CD4-positive, alpha-beta memory T cell (primary cell): ENCODE measurements around the gene SKIL. TPM values are rescaled to one million over a fixed set of nuclear protein-coding genes. Genes with fewer than 3 reads are reported as not detected.

Experiments used
- CTCF ChIA-PET: fragments of 350-600 bp; sonication (Branson Sonifier 250); formaldehyde crosslinking; loops from one replicate; lab custom pipeline; 2021; ENCODE audit warnings: inconsistent platforms; ENCODE audit not compliant: partially characterized antibody; lab: Charles Lee
- POLR2A ChIA-PET: fragments of 350-600 bp; sonication (Branson Sonifier 250); formaldehyde crosslinking; loops from one replicate; lab custom pipeline; 2021; ENCODE audit not compliant: partially characterized antibody; lab: Charles Lee
- DNase-seq, 5 donors: peaks; one replicate each; pipeline versions ENCODE4 v3.0.0 to v3.0.0-alpha.2; 2020 to 2022; ENCODE audit warnings: mixed read lengths in 1 of 5
- H3K27ac ChIP-seq: one replicate; pipeline ENCODE4 v1.7.0; 2013; ENCODE audit warnings: low read depth, low read length
- H3K27me3 ChIP-seq: 2 replicates; pipeline ENCODE4 v1.7.0; 2013; ENCODE audit warnings: mild to moderate bottlenecking, low read length, moderate library complexity; ENCODE audit not compliant: insufficient read depth
- H3K36me3 ChIP-seq: 2 replicates; pipeline ENCODE4 v1.7.0; 2013; ENCODE audit warnings: mild to moderate bottlenecking, low read length, moderate library complexity; ENCODE audit not compliant: insufficient read depth
- H3K4me1 ChIP-seq: 2 replicates; pipeline ENCODE4 v1.7.0; 2013; ENCODE audit warnings: mild to moderate bottlenecking, low read length, moderate library complexity; ENCODE audit not compliant: insufficient read depth
- H3K4me3 ChIP-seq, 2 donors: one replicate each; pipeline ENCODE4 v1.7.0; 2013; ENCODE audit warnings: low read length in 2 of 2, mild to moderate bottlenecking in 1 of 2
- H3K9me3 ChIP-seq, 2 donors: one replicate each; pipeline ENCODE4 v1.7.0; 2013; ENCODE audit warnings: low read length in 2 of 2, control low read depth in 1 of 2; ENCODE audit not compliant: control insufficient read depth in 1 of 2
- H3K27ac Mint-ChIP-seq, 7 donors: one replicate each; pipeline ENCODE4 v1.8.0; 2020 to 2021; ENCODE audit warnings: mixed read lengths in 7 of 7, mild to moderate bottlenecking in 6 of 7, inconsistent platforms in 3 of 7, moderate library complexity in 3 of 7
- H3K27me3 Mint-ChIP-seq, 2 donors: one replicate each; pipeline ENCODE4 v1.8.0; 2020 to 2021; ENCODE audit warnings: mixed read lengths in 2 of 2
- H3K36me3 Mint-ChIP-seq, 2 donors: one replicate each; pipeline ENCODE4 v1.8.0; 2020 to 2021; ENCODE audit warnings: mixed read lengths in 2 of 2, inconsistent platforms in 1 of 2, mild to moderate bottlenecking in 1 of 2
- H3K4me1 Mint-ChIP-seq, 4 donors: one replicate each; pipeline ENCODE4 v1.8.0; 2020 to 2021; ENCODE audit warnings: mixed read lengths in 4 of 4, mild to moderate bottlenecking in 1 of 4
- H3K4me3 Mint-ChIP-seq, 8 donors: one replicate each; pipeline ENCODE4 v1.8.0; 2020 to 2021; ENCODE audit warnings: mixed read lengths in 8 of 8, mild to moderate bottlenecking in 7 of 8, moderate library complexity in 6 of 8, inconsistent platforms in 3 of 8
- H3K9me3 Mint-ChIP-seq, 8 donors: one replicate each; pipeline ENCODE4 v1.8.0; 2020 to 2021; ENCODE audit warnings: mixed read lengths in 8 of 8, mild to moderate bottlenecking in 5 of 8, inconsistent platforms in 3 of 8, moderate library complexity in 1 of 8
- intact Hi-C: fragments of 100-400 bp; cut with micrococcal nuclease; formaldehyde crosslinking; loops from one replicate; pipeline ENCODE4 v1.15.1; 2023
- polyA plus RNA-seq, 2 donors: library from polyadenylated mRNA; unstranded; fragments of 300-500 nt; fragmentation: Illumina TruSeq; gene quantifications; one replicate each; pipeline ENCODE4 v1.2.3, GENCODE V29; 2021
- total RNA-seq, 2 experiments: library from RNA; stranded (reverse); gene quantifications; one replicate each; pipeline ENCODE4 v1.2.3, GENCODE V29; 2021

SKIL gene
- total and polyA plus RNA-seq, 4 experiments from 2014 or later = 2.5 to 60.4 (median 31.8) TPM

DNA sequence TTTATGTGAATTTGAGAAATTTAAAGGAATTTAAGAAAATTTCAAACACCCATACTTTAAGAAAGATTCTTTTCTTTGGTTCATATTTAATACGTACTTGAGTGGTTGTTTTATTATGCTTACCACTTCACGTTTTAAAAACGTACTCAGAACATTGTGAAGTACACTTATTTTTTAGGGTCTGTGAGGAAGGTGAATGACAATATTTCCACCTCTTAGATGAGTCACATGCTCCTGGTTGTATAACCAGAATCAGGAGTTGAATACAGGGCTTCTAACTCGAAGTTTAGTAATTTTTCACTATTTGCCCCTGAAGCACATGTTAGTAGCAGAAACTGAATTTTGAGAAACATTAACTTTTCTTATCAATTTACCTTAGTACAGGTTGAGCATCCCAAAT lies 7.5 kb downstream of the SKIL start:
- POLR2A ChIA-PET = no interaction called here
- H3K4me1 Mint-ChIP-seq = peaks cover 20 to 45% (median 35%) of the 10 kb centered on the region in 4 donors
- no peaks in the 10 kb centered on the region for H3K27me3 Mint-ChIP-seq

DNA sequence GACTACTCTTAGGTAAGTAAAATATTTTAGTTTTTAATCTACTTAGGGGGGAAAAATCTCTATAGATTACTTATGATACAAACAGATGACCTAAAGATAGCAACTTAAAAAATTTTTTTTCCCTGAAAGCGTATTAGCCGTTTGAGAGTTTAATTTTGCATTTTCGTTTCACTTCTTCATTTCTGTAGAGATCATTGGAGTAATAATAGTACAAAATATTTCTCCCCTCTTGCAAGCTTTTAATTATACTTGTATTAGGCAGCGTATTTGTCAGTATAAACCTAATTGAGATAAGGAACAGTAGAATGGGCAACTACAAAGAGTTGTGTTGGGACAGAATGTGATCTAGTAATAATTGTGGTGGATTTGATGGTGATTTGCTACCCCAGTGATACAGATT lies 10.3 kb downstream of the SKIL start:
- H3K27ac Mint-ChIP-seq = peak overlapping the region in 2 of 7 donors; percentile 5 to 52
- no peak overlapping the region for H3K4me3 ChIP-seq
- intact Hi-C loops = loop anchor here (5.0 kb wide), 1 partner anchor 330 kb away; the partner anchor contains the start of gene GPR160

More for the DNA sequence above, 7.5 kb downstream of the SKIL start:
- Mint-ChIP-seq H3K27ac (peak overlapping the region in 1 of 7 donors; percentile 55), H3K36me3 (peaks cover 12 to 25% of the 10 kb centered on the region in 2 donors), H3K9me3 (peaks cover 0 to 4% (median 0%) of the 10 kb centered on the region in 8 donors), H3K4me3 (peak overlapping the region in 1 of 8 donors; percentile 35)
- Histone ChIP-seq H3K27ac (no peak overlapping the region), H3K4me1 (peaks cover 33% of the 10 kb centered on the region), H3K9me3 (no peaks in the 10 kb centered on the region), H3K4me3 (no peak overlapping the region), H3K36me3 (no peaks in the 10 kb centered on the region), H3K27me3 (no peaks in the 10 kb centered on the region)
- CTCF ChIA-PET = interaction anchor here (2.2 kb wide), 1 partner anchor 176 kb away, joined by 6 read pairs; no protein-coding TSS in a partner anchor
- DNase-seq = no peak
- intact Hi-C loops = loop anchor here (5.0 kb wide), 1 partner anchor 328 kb away; the partner anchor contains the start of gene GPR160

DNA sequence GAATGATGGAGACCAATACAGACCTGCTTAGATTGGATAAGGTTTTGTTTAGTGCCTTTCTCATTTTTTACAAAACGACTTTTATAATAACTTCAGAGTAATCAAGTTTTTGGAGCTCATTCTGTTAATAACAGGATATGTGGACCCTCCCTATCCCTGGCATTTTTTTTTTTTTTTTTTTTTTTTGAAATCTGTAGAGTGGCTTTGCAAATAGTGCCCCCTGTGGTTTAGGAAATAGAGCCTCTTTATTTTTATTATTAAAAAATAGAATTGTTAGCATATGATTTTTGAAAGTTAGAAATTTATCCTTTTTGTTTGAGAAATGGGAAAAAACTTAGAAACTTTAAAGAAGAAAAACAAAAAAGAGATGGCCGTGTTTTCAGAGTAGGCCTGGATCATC lies 11.4 kb downstream of the SKIL start:
- Mint-ChIP-seq H3K4me3 (no peak overlapping the region), H3K27ac (peak overlapping the region in 1 of 7 donors; percentile 15), H3K27me3 (no peaks in the 10 kb centered on the region), H3K36me3 (peaks cover 6 to 8% of the 10 kb centered on the region in 2 donors), H3K9me3 (no peaks in the 10 kb centered on the region), H3K4me1 (peaks cover 18 to 28% (median 23%) of the 10 kb centered on the region in 4 donors)
- H3K27ac ChIP-seq = no peak overlapping the region
- no peaks in the 10 kb centered on the region for H3K9me3 ChIP-seq
- H3K4me3 ChIP-seq = no peak overlapping the region
- H3K36me3 ChIP-seq = no peaks in the 10 kb centered on the region
- intact Hi-C loops = loop anchor here (1.0 to 5.0 kb wide), 3 partner anchors 59 to 332 kb away; partner anchors contain the start of gene GPR160
- peak in 2 of 5 donors; percentile 15 to 19 for DNase-seq
- POLR2A ChIA-PET = interaction anchor here (1.4 kb wide), 1 partner anchor 12 kb away, joined by 6 read pairs; the partner anchor contains the start of gene SKIL
- H3K4me1 ChIP-seq = peaks cover 15% of the 10 kb centered on the region
- H3K27me3 ChIP-seq = no peaks in the 10 kb centered on the region
- CTCF ChIA-PET = interaction anchor here (0.7 to 2.9 kb wide), 8 partner anchors 15 to 1253 kb away, joined by 3 to 17 read pairs (median 4); partner anchors contain the start of gene PHC3

More for the DNA sequence above, 10.3 kb downstream of the SKIL start:
- Histone ChIP-seq H3K36me3 (no peaks in the 10 kb centered on the region), H3K4me1 (peaks cover 18% of the 10 kb centered on the region), H3K27me3 (no peaks in the 10 kb centered on the region), H3K27ac (no peak overlapping the region), H3K9me3 (no peaks in the 10 kb centered on the region)
- Mint-ChIP-seq H3K9me3 (no peaks in the 10 kb centered on the region), H3K27me3 (no peaks in the 10 kb centered on the region), H3K4me1 (peaks cover 21 to 31% (median 27%) of the 10 kb centered on the region in 4 donors), H3K36me3 (peaks cover 6 to 10% of the 10 kb centered on the region in 2 donors), H3K4me3 (no peak overlapping the region)
- POLR2A ChIA-PET = no interaction called here
- CTCF ChIA-PET = interaction anchor here (0.7 to 1.4 kb wide), 2 partner anchors 8 to 60 kb away, joined by 3 to 5 read pairs; no protein-coding TSS in a partner anchor
- no peak for DNase-seq

DNA sequence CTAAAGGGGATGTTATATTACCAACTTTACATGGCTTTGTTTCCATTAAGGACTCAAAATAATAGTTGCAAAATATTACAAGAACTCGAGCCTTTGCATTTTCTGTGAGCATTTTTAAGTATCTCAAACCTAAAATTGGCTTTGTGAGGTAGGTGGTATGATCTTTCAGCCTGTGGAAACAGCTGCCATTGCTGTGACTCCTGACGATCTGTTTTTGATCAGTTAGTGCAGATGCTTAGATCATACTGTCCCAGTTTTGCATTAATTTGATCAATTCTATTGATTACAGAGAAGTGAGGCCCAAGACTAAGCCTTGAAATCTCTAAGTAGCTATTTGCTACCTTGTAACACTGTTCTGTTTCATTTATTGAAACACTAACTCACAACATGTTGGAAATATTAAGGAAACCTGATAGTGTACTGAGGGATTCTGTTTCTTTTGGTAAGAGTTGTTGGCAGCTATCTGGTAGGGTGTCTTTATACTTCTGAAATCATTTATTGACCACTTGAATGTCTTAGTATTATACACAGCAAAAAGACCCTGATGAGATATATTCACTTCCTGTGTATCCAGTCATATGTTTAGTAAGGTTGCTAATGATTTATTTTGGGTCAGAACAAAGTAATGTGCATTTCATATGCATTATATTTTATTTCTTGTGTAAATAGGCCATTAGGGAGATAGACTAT lies 14.8 kb downstream of the SKIL start:
- no peaks in the 10 kb centered on the region for H3K9me3 ChIP-seq
- H3K27ac Mint-ChIP-seq = no peak overlapping the region

DNA sequence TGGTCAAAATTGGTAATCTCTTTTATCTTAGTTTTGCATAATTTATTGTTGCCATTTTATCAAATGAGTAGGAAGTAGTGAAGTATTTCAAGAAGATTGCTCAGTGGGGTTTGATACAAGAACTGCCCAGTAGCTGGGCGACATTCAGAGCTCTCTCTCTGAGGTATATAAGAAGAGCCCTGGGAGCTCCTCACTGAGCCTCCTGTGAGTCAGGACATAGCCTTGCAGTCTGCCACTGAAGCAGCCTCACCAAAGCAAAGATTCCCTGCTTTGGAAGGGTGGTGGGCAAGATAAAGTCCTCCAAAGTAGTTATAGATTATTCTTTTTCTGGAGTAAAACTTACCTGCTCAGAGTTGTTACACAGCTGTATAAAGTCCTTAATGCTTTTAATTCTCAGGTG lies 26.1 kb downstream of the SKIL start:
- H3K27me3 Mint-ChIP-seq = no peaks in the 10 kb centered on the region
- Histone ChIP-seq H3K4me3 (no peak overlapping the region), H3K4me1 (no peaks in the 10 kb centered on the region), H3K36me3 (peaks cover 7% of the 10 kb centered on the region), H3K27ac (no peak overlapping the region), H3K9me3 (no peaks in the 10 kb centered on the region), H3K27me3 (no peaks in the 10 kb centered on the region)
- DNase-seq = no peak
- no peak overlapping the region for H3K4me3 Mint-ChIP-seq
- POLR2A ChIA-PET = no interaction called here
- H3K36me3 Mint-ChIP-seq = peaks cover 30 to 43% of the 10 kb centered on the region in 2 donors
- intact Hi-C loops = no loop called here
- peaks cover 0 to 4% (median 0%) of the 10 kb centered on the region in 8 donors for H3K9me3 Mint-ChIP-seq
- CTCF ChIA-PET = interaction anchor here (1.0 to 1.3 kb wide), 2 partner anchors 15 to 28 kb away, joined by 3 to 5 read pairs; no protein-coding TSS in a partner anchor
- peaks cover 0 to 12% (median 6%) of the 10 kb centered on the region in 4 donors for H3K4me1 Mint-ChIP-seq
- peak overlapping the region in 4 of 7 donors; percentile 0 to 51 (median 30) for H3K27ac Mint-ChIP-seq

More for the DNA sequence above, 14.8 kb downstream of the SKIL start:
- DNase-seq = no peak
- Mint-ChIP-seq H3K36me3 (peaks cover 0 to 4% of the 10 kb centered on the region in 2 donors), H3K27me3 (no peaks in the 10 kb centered on the region), H3K4me3 (peak overlapping the region in 1 of 8 donors; percentile 5), H3K9me3 (no peaks in the 10 kb centered on the region), H3K4me1 (peaks cover 17 to 27% (median 23%) of the 10 kb centered on the region in 4 donors)
- H3K4me1 ChIP-seq = peaks cover 6% of the 10 kb centered on the region
- no peaks in the 10 kb centered on the region for H3K36me3 ChIP-seq
- no peak overlapping the region for H3K4me3 ChIP-seq
- ChIA-PET CTCF (no interaction called here), POLR2A (interaction anchor here (1.2 kb wide), 1 partner anchor 15 kb away, joined by 3 read pairs; the partner anchor contains the start of gene SKIL)
- intact Hi-C loops = no loop called here
- no peaks in the 10 kb centered on the region for H3K27me3 ChIP-seq
- H3K27ac ChIP-seq = no peak overlapping the region

DNA sequence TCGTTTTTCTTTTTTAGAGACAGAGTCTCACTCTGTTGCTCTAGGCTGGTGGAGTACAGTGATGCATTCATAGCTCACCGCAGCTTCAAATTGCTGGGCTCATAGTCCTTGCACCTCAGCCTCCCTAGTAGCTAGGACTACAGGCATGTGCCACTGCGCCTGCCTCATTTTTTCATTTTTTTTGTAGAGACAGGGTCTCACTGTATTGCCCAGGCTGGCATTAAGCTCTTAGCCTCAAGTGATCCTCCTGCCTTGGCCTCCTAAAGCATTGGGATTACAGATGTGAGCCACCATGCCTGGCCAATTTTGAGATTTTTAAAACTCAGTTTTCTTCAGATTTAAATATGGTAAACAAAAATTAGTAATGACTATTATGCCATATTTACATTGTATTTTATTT lies 29.0 kb downstream of the SKIL start:
- no peak overlapping the region for H3K27ac ChIP-seq
- H3K27ac Mint-ChIP-seq = peak overlapping the region in 1 of 7 donors; percentile 50
- no peaks in the 10 kb centered on the region for H3K27me3 Mint-ChIP-seq
- H3K4me3 ChIP-seq = no peak overlapping the region
- peaks cover 0 to 7% (median 3%) of the 10 kb centered on the region in 4 donors for H3K4me1 Mint-ChIP-seq
- CTCF ChIA-PET = interaction anchor here (1.3 kb wide), 1 partner anchor 28 kb away, joined by 3 read pairs; no protein-coding TSS in a partner anchor
- H3K27me3 ChIP-seq = no peaks in the 10 kb centered on the region
- no peaks in the 10 kb centered on the region for H3K9me3 ChIP-seq
- peaks cover 0 to 4% (median 0%) of the 10 kb centered on the region in 8 donors for H3K9me3 Mint-ChIP-seq
- peaks cover 7% of the 10 kb centered on the region for H3K36me3 ChIP-seq
- DNase-seq = no peak
- no peak overlapping the region for H3K4me3 Mint-ChIP-seq
- H3K4me1 ChIP-seq = no peaks in the 10 kb centered on the region
- POLR2A ChIA-PET = no interaction called here
- peaks cover 32 to 49% of the 10 kb centered on the region in 2 donors for H3K36me3 Mint-ChIP-seq
- intact Hi-C loops = no loop called here

DNA sequence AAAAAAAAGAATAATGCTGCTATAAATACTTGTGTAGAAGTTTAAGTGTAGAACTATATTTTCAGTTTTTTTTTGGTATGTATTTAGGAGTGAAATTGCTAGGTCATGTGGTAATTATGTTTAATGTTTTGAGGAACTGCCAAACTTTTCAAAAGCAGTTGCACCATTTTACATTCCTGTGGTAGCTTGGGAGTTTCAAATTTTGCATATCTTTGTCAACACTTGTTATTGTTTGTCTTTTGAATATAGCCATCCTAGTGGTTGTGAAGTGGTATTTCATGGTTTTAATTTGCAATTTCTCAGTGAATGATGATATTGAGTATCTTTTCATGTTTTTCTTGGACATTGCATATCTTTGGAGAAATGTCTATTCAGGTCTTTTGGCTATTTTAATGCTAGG lies 30.4 kb downstream of the SKIL start:
- H3K4me1 Mint-ChIP-seq = peaks cover 0 to 7% (median 3%) of the 10 kb centered on the region in 4 donors
- no peak overlapping the region for H3K4me3 Mint-ChIP-seq
- Histone ChIP-seq H3K27ac (no peak overlapping the region), H3K27me3 (no peaks in the 10 kb centered on the region), H3K9me3 (no peaks in the 10 kb centered on the region), H3K4me3 (no peak overlapping the region), H3K4me1 (no peaks in the 10 kb centered on the region), H3K36me3 (peaks cover 7% of the 10 kb centered on the region)
- peaks cover 39 to 55% of the 10 kb centered on the region in 2 donors for H3K36me3 Mint-ChIP-seq
- H3K27me3 Mint-ChIP-seq = no peaks in the 10 kb centered on the region
- CTCF ChIA-PET = interaction anchor here (0.9 to 1.3 kb wide), 2 partner anchors 17 to 26 kb away, joined by 3 to 4 read pairs; no protein-coding TSS in a partner anchor
- H3K9me3 Mint-ChIP-seq = peaks cover 0 to 4% (median 0%) of the 10 kb centered on the region in 8 donors
- no peak overlapping the region for H3K27ac Mint-ChIP-seq
- DNase-seq = no peak
- intact Hi-C loops = no loop called here
- POLR2A ChIA-PET = no interaction called here
